ENCODE measurements around the gene DALRD3. TPM values are rescaled to one million over a fixed set of nuclear protein-coding genes. Genes with fewer than 3 reads are reported as not detected.

Gene DALRD3
- polyA plus RNA-seq, 2 of the 4 experiments (the other 2 are of a cell fraction), result 20.5 to 35.8 TPM

- POLR2A ChIA-PET, result interaction anchor here (1.2 kb wide), 2 partner anchors 16 to 39 kb away, joined by 3 read pairs; partner anchors contain the start of genes IMPDH2 and WDR6
- FAIRE-seq (no peak), DNase-seq (ENCODE audit: low read depth in 1 of 2, low spot score in 1 of 2) (peak in 1 of 2 experiments; percentile 44), ATAC-seq (peak; percentile 49 to 62)
- CTCF ChIA-PET, result interaction anchor here (16.7 kb wide), 1 partner anchor 21 kb away, joined by 385 read pairs; the partner anchor contains the start of genes DALRD3, NDUFAF3 and WDR6
- Histone ChIP-seq H3K9me3 (no peaks in the 10 kb centered on the region), H3K27ac (peak overlapping the region; percentile 93 to 97), H3K4me2 (peak overlapping the region; percentile 79), H3K4me1 (peaks cover 25% of the 10 kb centered on the region), H3K4me3 (peak overlapping the region; percentile 92)
- no peak for TF ChIP-seq SREBF2 (IDR thresholded peaks at IDR 0.05)
- peak; percentile 57 for TF ChIP-seq MAX (IDR thresholded peaks at IDR 0.05)
- TF ChIP-seq HDAC2 (IDR thresholded peaks at IDR 0.05), result no peak; the same call in 1 of the 2 replicates
- no peak for TF ChIP-seq RFX5 (IDR thresholded peaks at IDR 0.05)
- TF ChIP-seq USF2 (IDR thresholded peaks at IDR 0.05), result peak; percentile 87
- no peak for TF ChIP-seq CHD4 (IDR thresholded peaks at IDR 0.05; ENCODE audit: borderline replicate concordance)
- TF ChIP-seq KDM1A (IDR thresholded peaks at IDR 0.05; ENCODE audit: low read depth), result no peak
- TF ChIP-seq KDM5A (IDR thresholded peaks at IDR 0.05), result peak; percentile 68
- WGBS (ENCODE audit: missing lambda C conversion rate), result 10% methylated on average over 8 of the region's 40 CpGs
Measured at GRCh38 chr3:48990636-48991469, 27.5 kb downstream of the DALRD3 start.

- ATAC-seq (peak; percentile 79 to 89), DNase-seq (ENCODE audit: low read depth in 1 of 2, low spot score in 1 of 2) (peak in 1 of 2 experiments; percentile 82), FAIRE-seq (no peak)
- Histone ChIP-seq H3K27ac (peak within 1 kb of the TSS; percentile 93 to 97), H3K9me3 (no peaks in the 10 kb centered on the region), H3K4me2 (peak within 1 kb of the TSS; percentile 79), H3K4me3 (peak within 1 kb of the TSS; percentile 92), H3K4me1 (peaks cover 25% of the 10 kb centered on the region)
- POLR2A ChIA-PET, result interaction anchor here (0.5 to 1.7 kb wide), 7 partner anchors 11 to 439 kb away, joined by 3 to 24 read pairs (median 3); partner anchors contain the start of genes IMPDH2, NDUFAF3, NICN1 and WDR6
- 0% methylated on average over 2 of the region's 91 CpGs for WGBS (ENCODE audit: missing lambda C conversion rate)
- CTCF ChIA-PET, result interaction anchor here (0.6 to 16.7 kb wide), 11 partner anchors 12 to 464 kb away, joined by 3 to 385 read pairs (median 4); partner anchors contain the start of genes ARIH2, DALRD3, IMPDH2 and NDUFAF3
- no peak for TF ChIP-seq HOXA7 (CRISPR knock-in tag; IDR thresholded peaks at IDR 0.05)
- no peak for TF ChIP-seq CBX8 (IDR thresholded peaks at IDR 0.05)
- no peak for TF ChIP-seq PBX3 (IDR thresholded peaks at IDR 0.05)
- no peak for TF ChIP-seq POLR2AphosphoS2 (conservative IDR thresholded peaks at IDR 0.05; ENCODE audit: low read length)
- peak in 1 of 2 experiments; percentile 20; a peak in 2 of 5 replicates for TF ChIP-seq RAD21 (conservative IDR thresholded peaks at IDR 0.05 in 1 of 2, IDR thresholded peaks at IDR 0.05 in 1 of 2)
- no peak for TF ChIP-seq NPAS2 (CRISPR knock-in tag; IDR thresholded peaks at IDR 0.05; ENCODE audit: borderline replicate concordance)
- no peak for TF ChIP-seq HEYL (CRISPR knock-in tag; IDR thresholded peaks at IDR 0.05)
- no peak; the same call in none of the 2 replicates for TF ChIP-seq JUNB (IDR thresholded peaks at IDR 0.05)
- TF ChIP-seq ATOH8 (CRISPR knock-in tag; IDR thresholded peaks at IDR 0.05; ENCODE audit: low read depth), result no peak
- TF ChIP-seq KDM1A (IDR thresholded peaks at IDR 0.05; ENCODE audit: low read depth), result no peak
- no peak for TF ChIP-seq CEBPB (IDR thresholded peaks at IDR 0.05)
- no peak for TF ChIP-seq ELK1 (IDR thresholded peaks at IDR 0.05; ENCODE audit: low read depth, low read length)
- no peak for TF ChIP-seq RCOR1 (IDR thresholded peaks at IDR 0.05; ENCODE audit: low read depth, low read length)
- no peak for TF ChIP-seq TP53 (CRISPR knock-in tag; IDR thresholded peaks at IDR 0.05)
- no peak for TF ChIP-seq GATA3 (IDR thresholded peaks at IDR 0.05; ENCODE audit: borderline replicate concordance)
- TF ChIP-seq RARB (CRISPR knock-in tag; IDR thresholded peaks at IDR 0.05), result no peak
- TF ChIP-seq CHD4 (IDR thresholded peaks at IDR 0.05; ENCODE audit: borderline replicate concordance), result no peak
- peak; percentile 16; the same call in 1 of the 3 replicates for TF ChIP-seq SMC3 (IDR thresholded peaks at IDR 0.05)
- no peak for TF ChIP-seq HMGXB4 (CRISPR knock-in tag; IDR thresholded peaks at IDR 0.05; ENCODE audit: borderline replicate concordance)
- TF ChIP-seq HOXB5 (CRISPR knock-in tag; IDR thresholded peaks at IDR 0.05), result no peak
- no peak for TF ChIP-seq ZNF302 (CRISPR knock-in tag; IDR thresholded peaks at IDR 0.05)
- TF ChIP-seq CHD2 (IDR thresholded peaks at IDR 0.05; ENCODE audit: low read length, partially characterized antibody), result no peak
- TF ChIP-seq CBX2 (IDR thresholded peaks at IDR 0.05; ENCODE audit: borderline replicate concordance, low read depth), result no peak
Measured at GRCh38 chr3:48989796-48990635, 28.4 kb downstream of the DALRD3 start, which contains the start of gene P4HTM. Gene P4HTM (plus strand): TSS chr3:48990241. CDS start chr3:48990257, 16 bp downstream.
